ENCODE measurements around the gene UQCC3. TPM values are rescaled to one million over a fixed set of nuclear protein-coding genes. Genes with fewer than 3 reads are reported as not detected.

The UQCC3 gene
- total and polyA plus RNA-seq, 2 of the 13 experiments (the other 11 are each of a cell fraction or from before 2014, with no cell fraction given): 7.7 to 16.0 TPM

DNA sequence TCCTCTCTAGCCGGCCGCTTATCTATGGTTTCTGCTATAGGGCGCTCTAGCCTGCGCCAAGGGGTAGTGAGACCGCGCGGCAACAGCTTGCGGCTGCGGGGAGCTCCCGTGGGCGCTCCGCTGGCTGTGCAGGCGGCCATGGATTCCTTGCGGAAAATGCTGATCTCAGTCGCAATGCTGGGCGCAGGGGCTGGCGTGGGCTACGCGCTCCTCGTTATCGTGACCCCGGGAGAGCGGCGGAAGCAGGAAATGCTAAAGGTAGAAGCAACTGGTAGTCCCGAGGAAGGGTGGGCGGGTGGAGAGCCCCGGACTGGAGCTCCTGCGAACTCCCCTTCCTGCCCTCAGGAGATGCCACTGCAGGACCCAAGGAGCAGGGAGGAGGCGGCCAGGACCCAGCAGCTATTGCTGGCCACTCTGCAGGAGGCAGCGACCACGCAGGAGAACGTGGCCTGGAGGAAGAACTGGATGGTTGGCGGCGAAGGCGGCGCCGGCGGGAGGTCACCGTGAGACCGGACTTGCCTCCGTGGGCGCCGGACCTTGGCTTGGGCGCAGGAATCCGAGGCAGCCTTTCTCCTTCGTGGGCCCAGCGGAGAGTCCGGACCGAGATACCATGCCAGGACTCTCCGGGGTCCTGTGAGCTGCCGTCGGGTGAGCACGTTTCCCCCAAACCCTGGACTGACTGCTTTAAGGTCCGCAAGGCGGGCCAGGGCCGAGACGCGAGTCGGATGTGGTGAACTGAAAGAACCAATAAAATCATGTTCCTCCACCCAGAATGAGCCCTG lies at the start of gene UQCC3, which contains the start of gene LBHD1 (continued):
- no peak for TF ChIP-seq RELA (CRISPR knock-in tag; IDR thresholded peaks at IDR 0.05)
- no peak for TF ChIP-seq ZNF598 (CRISPR knock-in tag; IDR thresholded peaks at IDR 0.05; ENCODE audit: borderline replicate concordance)
- TF ChIP-seq MIXL1 (CRISPR knock-in tag; IDR thresholded peaks at IDR 0.05): no peak
- no peak for TF ChIP-seq KLF9 (CRISPR knock-in tag; IDR thresholded peaks at IDR 0.05; ENCODE audit: low read depth)
- peak; percentile 87; the same call in 1 of the 2 replicates for TF ChIP-seq XBP1 (CRISPR knock-in tag; IDR thresholded peaks at IDR 0.05)
- TF ChIP-seq ZNF629 (CRISPR knock-in tag; conservative IDR thresholded peaks at IDR 0.05): 0 out of 2 replicates have a peak, but pooled peaks have one; percentile 15
- TF ChIP-seq MTA1 (CRISPR knock-in tag; IDR thresholded peaks at IDR 0.05; ENCODE audit: borderline replicate concordance): 0 out of 2 replicates have a peak, but pooled peaks have one; percentile 31
- TF ChIP-seq ZNF674 (CRISPR knock-in tag; IDR thresholded peaks at IDR 0.05; ENCODE audit: low read depth): no peak
- TF ChIP-seq, protein P1, sequence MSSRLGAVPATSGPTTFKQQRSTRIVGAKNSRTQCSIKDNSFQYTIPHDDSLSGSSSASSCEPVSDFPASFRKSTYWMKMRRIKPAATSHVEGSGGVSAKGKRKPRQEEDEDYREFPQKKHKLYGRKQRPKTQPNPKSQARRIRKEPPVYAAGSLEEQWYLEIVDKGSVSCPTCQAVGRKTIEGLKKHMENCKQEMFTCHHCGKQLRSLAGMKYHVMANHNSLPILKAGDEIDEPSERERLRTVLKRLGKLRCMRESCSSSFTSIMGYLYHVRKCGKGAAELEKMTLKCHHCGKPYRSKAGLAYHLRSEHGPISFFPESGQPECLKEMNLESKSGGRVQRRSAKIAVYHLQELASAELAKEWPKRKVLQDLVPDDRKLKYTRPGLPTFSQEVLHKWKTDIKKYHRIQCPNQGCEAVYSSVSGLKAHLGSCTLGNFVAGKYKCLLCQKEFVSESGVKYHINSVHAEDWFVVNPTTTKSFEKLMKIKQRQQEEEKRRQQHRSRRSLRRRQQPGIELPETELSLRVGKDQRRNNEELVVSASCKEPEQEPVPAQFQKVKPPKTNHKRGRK (CRISPR knock-in tag; IDR thresholded peaks at IDR 0.05): 0 out of 2 replicates have a peak, but pooled peaks have one; percentile 36
- 0 out of 2 replicates have a peak, but pooled peaks have one; percentile 28 for TF ChIP-seq HHEX (CRISPR knock-in tag; IDR thresholded peaks at IDR 0.05)
- TF ChIP-seq ZFP37 (CRISPR knock-in tag; IDR thresholded peaks at IDR 0.05; ENCODE audit: borderline replicate concordance): no peak
- peak; percentile 93 for TF ChIP-seq YEATS2 (CRISPR knock-in tag; IDR thresholded peaks at IDR 0.05; ENCODE audit: borderline replicate concordance)
- no peak for TF ChIP-seq RFX5 (IDR thresholded peaks at IDR 0.05; ENCODE audit: low read depth, low read length)
- TF ChIP-seq ZNF784 (CRISPR knock-in tag; IDR thresholded peaks at IDR 0.05; ENCODE audit: borderline replicate concordance): no peak
- no peak for TF ChIP-seq KLF15 (CRISPR knock-in tag; IDR thresholded peaks at IDR 0.05; ENCODE audit: borderline replicate concordance)
- TF ChIP-seq ZNF576 (CRISPR knock-in tag; IDR thresholded peaks at IDR 0.05): no peak
- no peak; the same call in 1 of the 2 replicates for TF ChIP-seq BCL3 (CRISPR knock-in tag; IDR thresholded peaks at IDR 0.05)
- TF ChIP-seq MBD4 (IDR thresholded peaks at IDR 0.05; ENCODE audit: borderline replicate concordance, low read length): no peak
- no peak for TF ChIP-seq ZNF710 (CRISPR knock-in tag; IDR thresholded peaks at IDR 0.05; ENCODE audit: borderline replicate concordance)
- TF ChIP-seq ZEB1 (IDR thresholded peaks at IDR 0.05; ENCODE audit: insufficient replicate concordance, low read depth): peak; percentile 61
- no peak for TF ChIP-seq RFX3 (CRISPR knock-in tag; IDR thresholded peaks at IDR 0.05)
- TF ChIP-seq ZNF614 (CRISPR knock-in tag; IDR thresholded peaks at IDR 0.05; ENCODE audit: borderline replicate concordance): no peak
- TF ChIP-seq, protein P2, sequence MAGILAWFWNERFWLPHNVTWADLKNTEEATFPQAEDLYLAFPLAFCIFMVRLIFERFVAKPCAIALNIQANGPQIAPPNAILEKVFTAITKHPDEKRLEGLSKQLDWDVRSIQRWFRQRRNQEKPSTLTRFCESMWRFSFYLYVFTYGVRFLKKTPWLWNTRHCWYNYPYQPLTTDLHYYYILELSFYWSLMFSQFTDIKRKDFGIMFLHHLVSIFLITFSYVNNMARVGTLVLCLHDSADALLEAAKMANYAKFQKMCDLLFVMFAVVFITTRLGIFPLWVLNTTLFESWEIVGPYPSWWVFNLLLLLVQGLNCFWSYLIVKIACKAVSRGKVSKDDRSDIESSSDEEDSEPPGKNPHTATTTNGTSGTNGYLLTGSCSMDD (CRISPR knock-in tag; IDR thresholded peaks at IDR 0.05): no peak
